NT2/D1 (cell line): ENCODE measurements around the gene MEIS2.

Experiments used
- SUZ12 ChIP-seq: IDR thresholded peaks from 2 replicates; pipeline ENCODE4 v1.6.1; 2011; ENCODE audit not compliant: insufficient read length, insufficient read depth; ENCODE audit errors: extremely low read depth
- ZNF274 ChIP-seq: IDR thresholded peaks from 2 replicates; pipeline ENCODE4 v1.6.1; 2011; ENCODE audit warnings: mild to moderate bottlenecking, low read depth, low read length

- TF ChIP-seq ZNF274 (no peak), SUZ12 (no peak)
Measured at GRCh38 chr15:36898536-36899126, 201.7 kb downstream of the MEIS2 start.
